Urothelium cell line (cell line): ENCODE data around the gene TUBGCP6.
A peak's percentile ranks its signal among the peaks of the same experiment; 100 is the strongest.

Source experiments
- DNase-seq: peaks from one replicate; pipeline ENCODE4 v3.0.0; 2011; ENCODE audit warnings: low spot score, mixed read lengths
- FAIRE-seq: peaks from 2 replicates; lab custom pipeline; 2011; peaks lifted over from hg19 to GRCh38; lab: Jason Lieb, UNC

The TUBGCP6 gene

DNA sequence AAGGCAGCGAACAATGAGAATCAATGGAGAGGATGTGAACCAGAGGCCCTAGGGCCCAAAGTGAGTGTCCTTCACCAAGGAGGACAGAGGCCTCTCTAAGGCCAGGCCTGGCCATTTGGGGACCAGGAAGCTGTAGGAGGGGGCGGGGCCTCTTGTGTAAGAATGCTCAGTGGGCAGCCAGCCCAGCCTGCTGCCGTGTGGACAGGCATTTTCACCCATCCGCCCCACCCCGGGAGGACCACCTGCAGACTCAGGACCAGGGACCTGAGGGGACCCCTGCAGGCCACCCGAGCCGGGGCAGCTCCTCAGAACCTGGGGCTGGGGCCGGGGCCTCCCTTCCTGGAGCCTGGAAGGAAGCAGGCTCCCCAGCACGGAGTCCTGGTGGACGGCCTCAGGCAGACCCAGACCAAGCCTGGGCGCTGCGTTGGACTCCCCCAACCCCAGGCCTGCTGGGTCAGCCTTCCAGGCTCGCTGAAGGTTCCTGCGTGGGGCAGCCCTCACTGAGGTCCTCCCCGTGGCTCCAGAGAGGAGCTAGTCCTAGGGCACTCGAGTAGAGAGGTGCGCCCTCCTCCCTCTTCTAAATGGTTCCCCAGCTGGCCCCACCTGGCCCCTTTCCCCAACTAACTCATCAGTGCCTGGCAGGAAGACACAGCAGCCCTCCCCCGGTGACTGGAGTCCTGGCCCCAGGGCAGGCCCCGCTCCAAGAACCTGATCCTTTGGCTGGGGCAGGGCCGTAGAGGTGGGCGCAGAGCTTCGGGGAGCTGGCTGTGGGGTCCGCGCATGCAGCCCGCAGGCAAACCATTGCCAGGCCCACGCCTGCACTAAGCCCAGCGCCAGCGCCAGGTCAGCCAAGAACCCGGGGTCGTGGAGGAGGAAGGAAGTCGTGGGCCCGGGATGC, 60.6 kb downstream of the TUBGCP6 start:
- no peak for FAIRE-seq

DNA sequence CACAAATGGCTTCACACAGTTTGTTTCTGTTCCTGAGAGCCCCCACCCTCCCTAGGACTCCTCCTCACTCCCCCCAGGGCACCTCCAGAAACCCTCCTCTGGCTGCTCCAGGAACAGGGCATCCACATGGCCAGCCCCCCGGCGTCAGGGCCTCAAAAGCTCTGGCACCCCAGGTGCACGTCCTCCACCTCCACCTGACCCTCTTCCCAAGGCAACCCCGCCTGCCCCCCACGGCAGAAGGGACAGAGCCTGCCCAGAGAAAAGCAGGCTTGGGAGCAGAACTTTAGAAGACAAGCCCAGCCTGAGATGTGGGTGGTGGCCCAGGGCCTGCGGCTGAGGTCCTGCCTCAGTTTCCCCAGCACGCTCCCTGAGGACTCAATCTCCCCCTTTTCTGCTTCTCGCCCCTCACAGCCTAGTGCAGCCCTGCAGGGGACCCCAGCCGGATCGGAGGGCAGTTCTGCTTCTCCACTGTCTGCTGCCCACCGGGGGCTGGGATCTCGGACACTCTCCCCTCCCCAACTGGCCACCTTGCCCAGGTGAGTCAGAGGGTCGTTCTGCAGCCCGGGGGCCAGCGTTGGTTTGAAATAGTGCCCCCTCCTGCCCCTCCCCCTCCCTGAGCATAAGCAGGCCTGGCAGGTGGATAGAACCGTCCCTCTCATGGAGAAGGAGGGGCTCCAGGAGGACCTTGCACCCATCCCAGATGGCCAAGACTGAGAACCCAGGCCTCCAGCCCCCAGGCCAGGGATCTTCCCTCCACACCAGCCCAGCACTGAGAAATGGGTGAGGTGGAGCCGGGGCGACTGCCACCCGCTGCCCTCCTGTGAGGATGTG, 61.5 kb downstream of the TUBGCP6 start:
- peak; percentile 9 for FAIRE-seq
- no peak for DNase-seq

More for the DNA sequence above, 60.6 kb downstream of the TUBGCP6 start:
- DNase-seq: no peak

DNA sequence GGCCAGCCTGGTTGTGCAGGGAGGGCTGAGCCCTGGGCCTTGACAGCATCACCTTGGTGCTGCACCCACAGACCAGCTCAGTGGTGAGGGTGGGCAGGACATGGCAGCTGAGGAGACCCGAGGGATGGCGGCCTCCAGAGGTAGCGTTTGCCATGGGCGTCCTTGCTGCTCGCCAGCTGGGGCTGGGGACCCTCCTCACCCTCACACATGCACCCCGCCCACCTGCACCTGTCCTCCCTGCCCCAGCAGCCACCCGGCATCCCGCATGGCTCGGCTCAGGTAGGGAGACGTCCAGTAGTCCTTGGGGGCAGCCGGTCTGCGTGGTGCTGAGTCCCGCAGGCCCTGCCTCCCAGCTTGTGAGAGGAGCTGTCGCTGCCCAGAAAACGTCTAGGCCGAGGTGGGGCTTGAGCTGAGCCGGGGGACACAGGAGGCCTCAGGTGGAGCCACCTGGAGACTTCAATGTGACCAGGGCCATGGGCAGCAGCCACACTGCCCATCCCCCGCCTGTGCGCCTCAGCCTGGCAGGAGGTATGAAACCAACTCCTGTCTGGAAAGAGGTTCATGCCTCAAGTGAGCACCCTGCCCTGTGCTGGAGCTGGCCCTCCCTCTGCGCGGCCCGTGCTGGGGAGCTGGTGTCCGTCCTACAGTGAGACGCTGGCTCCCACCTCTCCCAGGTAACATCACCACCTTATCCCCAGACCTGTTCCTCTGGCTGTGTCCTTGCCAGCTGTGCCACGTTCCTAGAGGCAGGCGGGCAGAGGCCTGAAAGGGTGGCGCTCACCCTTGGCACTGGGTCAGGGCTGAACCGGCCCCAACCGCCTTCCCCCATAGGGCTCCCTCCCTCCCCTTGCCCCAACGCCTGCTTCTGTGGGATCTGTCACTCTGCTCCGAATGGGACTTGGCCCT, 62.4 kb downstream of the TUBGCP6 start:
- FAIRE-seq: no peak
- DNase-seq: no peak

DNA sequence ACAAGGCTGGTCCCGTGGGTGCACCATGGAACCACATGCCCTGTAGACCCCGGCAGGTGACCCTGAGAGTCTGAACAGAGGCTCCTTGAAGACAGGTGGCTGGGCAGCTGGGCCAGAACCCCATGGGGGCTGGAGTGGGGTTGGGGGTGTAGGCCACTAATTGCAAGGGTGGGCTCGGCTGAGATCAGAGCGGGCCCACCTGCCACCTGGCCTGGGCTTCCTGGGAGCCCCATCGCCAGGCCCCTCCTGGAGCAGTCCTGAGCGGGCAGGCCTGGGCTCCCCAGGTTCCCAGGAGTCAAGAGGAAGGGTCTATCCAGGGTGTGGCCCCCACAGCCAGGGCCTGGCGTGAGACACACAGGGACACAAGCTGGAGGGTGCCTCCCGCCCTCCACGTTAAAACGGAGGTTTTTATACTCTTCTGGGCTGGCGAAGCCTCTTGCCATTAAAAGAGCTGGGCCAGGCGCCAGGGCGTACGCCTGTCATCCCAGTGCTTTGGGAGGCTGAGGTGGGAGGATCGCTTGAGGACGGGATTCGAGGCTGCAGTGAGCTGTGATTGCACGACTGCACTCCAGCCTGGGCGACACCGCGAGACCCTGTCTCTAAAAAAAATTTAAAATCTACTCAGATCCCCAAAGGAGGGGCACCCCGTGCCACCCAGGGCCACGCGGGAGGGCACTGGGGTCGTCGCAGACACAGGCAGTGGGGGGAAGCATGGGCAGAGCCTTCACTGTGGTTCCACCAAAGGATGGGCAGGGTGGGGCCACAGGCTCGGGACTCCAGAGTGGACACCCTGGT, 63.9 kb downstream of the TUBGCP6 start:
- FAIRE-seq (no peak), DNase-seq (no peak)

DNA sequence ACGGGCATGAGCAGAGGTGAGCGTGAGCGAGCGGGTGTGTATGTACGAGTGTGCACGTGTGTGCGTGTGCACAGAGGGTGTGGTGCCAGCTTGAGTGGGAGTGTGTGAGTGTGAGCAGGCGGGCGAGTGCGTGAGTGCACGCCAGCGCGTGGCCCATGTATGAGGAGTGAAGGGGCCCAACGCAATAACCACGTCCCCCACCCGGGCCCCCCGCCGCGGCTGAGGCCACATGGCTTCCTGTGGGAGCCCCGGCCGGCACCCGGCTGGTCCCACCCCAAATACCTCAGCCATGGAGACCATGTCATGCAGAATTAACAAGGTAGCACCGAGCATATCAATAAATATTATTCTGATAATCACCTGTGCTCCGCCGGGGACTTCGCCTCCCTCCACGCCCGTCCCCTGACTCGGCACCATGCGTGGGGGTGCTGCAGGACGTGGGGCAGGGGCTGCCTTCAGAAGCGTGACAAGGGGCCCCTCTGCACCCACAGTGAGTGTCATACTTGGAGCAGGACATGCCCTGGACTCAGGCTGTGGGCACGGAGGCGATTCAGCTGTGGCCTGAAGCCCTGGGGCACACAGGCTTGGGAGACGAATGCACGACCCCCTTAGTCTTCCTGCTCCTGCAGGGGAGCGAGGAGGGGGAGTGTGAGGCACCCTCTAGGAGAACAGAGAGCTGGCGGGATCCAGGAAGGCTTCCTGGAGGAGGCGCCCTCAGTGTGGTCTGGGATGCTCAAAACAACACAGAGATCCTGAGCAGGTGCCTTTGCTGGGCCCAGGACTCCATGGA, 64.7 kb downstream of the TUBGCP6 start:
- DNase-seq (no peak), FAIRE-seq (peak; percentile 86)

DNA sequence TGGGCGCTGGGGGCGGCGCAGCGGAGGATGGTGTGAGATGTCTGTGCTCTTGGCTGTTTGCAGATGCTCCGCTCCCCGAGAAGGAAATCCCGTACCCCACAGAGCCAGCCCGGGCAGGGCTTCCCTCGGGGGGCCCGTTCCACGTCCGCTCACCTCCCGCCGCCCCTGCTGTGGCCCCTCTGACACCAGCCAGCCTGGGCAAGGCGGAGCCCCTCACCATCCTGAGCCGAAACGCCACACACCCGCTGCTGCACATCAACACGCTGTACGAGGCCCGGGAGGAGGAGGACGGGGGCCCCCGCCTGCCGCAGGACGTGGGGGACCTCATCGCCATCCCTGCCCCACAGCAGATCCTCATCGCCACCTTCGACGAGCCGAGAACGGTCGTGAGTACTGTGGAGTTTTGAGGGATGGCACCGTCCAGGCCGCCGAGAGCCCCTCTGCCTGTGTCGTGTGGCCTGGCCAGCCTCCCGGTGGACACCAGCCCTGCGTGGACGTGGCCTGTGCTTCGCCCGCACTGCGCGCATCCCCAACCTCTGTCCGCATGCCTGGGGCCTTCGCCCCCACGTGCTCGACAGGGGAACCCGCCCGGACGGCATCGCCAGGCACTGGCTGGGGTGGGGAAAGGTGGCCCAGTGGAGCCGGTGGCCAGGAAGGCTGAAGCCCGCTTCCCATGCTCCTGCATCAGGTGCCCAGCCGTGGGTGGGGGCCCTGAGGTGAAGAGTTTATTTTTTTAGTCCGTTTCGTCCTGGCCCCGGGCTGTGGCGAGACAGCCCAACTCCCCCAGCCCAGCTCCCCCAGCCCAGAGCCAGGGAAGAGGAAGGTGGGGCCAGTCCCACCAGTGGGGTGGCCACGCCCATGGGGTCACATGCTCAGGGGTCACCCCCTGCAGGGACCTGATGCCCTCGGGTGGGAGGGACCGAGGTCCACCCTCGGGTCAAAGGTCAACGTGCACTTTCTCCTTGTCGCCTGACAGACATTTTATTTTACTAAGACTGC, 65.7 kb downstream of the TUBGCP6 start:
- no peak for DNase-seq
- no peak for FAIRE-seq

DNA sequence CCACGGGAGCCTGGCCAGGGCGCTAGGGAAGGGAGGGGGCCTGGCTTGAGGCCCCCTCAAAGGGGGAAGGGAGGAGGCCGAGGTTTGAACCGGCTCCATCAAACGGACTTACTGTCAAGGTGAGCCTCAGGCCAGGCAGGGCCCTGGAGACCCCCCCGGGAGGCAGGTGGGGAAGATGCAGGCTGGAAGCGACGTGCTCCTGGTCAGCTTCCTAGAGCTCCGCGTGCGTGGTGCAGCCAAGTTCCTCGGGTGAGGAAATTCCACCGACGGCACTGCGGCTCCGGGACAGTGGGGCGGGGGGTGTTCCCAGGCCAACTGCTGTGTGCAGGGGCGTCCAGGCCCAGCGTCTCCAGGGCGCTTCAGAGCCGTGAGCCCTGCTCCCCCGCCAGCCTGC, 66.4 kb downstream of the TUBGCP6 start:
- no peak for FAIRE-seq

DNA sequence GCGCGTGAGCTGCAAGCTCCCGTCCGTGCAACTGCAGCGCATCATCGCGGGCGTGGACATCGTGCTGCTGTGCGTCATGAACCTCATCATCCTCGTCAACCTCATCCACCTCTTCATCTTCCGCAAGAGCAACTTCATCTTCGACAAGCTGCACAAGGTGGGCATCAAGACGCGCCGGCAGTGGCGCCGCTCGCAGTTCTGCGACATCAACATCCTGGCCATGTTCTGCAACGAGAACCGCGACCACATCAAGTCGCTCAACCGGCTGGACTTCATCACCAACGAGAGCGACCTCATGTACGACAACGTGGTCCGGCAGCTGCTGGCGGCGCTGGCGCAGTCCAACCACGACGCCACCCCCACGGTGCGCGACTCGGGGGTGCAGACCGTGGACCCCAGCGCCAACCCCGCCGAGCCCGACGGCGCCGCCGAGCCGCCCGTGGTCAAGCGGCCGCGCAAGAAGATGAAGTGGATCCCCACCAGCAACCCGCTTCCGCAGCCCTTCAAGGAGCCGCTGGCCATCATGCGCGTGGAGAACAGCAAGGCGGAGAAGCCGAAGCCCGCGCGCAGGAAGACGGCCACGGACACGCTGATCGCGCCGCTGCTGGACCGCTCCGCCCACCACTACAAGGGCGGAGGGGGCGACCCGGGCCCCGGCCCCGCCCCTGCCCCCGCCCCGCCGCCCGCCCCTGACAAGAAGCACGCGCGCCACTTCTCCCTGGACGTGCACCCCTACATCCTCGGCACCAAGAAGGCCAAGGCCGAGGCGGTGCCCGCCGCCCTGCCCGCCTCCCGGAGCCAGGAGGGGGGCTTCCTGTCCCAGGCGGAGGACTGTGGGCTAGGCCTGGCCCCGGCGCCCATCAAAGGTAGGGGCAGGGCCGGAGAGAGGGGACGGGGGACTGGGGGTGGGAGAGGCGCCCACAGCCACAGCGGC, 67.0 kb downstream of the TUBGCP6 start:
- DNase-seq (no peak), FAIRE-seq (no peak)

More for the DNA sequence above, 66.4 kb downstream of the TUBGCP6 start:
- DNase-seq: no peak

DNA sequence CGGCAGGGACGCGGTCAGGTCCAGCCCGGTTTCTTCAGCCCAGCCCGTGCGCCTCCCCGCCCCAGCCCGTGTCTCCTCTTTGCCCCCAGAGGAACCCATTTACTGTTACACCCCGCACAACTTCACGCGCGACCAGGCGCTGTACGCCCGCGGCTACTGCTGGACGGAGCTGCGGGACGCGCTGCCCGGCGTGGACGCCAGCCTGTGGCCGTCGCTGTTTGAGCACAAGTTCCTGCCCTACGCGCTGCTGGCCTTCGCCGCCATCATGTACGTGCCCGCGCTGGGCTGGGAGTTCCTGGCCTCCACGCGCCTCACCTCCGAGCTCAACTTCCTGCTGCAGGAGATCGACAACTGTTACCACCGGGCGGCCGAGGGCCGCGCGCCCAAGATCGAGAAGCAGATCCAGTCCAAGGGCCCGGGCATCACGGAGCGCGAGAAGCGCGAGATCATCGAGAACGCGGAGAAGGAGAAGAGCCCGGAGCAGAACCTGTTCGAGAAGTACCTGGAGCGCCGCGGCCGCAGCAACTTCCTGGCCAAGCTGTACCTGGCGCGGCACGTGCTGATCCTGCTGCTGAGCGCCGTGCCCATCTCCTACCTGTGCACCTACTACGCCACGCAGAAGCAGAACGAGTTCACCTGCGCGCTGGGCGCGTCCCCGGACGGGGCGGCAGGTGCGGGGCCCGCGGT, 67.8 kb downstream of the TUBGCP6 start:
- FAIRE-seq (no peak), DNase-seq (no peak)

DNA sequence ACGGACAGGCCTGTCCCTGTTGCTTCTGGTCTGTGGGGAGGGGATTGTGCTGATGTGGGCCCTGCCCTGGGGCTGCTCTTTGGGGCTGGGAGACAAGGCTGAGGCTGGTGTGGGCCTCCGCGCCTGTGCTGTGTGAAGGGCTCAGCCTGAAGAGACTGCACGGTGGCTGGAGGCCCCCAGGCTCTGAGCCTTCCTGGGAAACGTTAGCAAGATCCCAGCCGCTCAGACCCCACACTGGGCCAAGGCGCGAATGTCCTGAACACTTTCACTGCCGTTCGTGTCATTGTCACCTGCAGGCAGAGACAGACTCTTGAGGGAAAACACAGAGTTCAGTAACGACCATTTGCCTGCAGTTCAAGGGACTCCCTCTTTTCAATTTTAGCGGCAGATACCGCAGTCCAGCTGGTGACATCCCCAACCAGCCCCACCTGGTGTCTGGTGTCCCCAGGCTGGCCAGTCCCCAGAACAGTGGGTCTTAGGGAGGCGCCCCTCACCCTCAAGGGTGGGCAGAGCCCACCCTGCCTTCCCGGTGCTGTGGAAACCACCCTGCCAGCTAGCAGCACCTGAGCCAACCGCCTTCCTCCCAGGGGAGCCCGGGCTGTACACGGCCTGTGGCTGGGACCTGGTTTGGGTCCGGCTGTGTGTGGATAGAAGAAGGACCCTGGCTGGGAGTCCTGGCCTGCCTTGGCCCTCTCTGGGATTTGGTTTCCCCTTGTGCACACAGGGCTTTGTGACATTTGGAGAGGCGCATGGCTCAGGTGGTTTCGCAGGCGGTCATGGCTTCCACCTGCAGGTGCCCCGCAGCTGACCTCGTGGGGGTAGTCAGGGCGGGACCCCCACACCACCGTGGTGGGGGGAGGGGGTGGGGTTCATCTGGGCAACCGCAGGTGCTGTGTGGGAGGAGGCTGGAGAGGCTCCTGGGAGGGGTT, 68.6 kb downstream of the TUBGCP6 start:
- DNase-seq (no peak), FAIRE-seq (no peak)

DNA sequence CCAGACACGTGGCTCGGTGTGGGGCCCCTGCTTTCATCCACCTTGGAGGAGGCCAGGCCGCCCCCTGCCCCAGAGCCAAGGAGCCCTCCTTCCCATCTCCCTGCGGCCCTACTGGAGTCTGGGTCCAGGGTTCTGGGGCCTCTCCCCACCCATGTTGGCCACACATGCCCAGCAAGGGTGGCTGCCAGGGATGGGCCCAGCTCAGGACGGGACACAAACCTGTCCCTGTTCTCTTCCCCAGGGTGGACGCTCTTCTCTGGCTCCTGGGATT, 69.7 kb downstream of the TUBGCP6 start:
- DNase-seq (no peak), FAIRE-seq (no peak)

DNA sequence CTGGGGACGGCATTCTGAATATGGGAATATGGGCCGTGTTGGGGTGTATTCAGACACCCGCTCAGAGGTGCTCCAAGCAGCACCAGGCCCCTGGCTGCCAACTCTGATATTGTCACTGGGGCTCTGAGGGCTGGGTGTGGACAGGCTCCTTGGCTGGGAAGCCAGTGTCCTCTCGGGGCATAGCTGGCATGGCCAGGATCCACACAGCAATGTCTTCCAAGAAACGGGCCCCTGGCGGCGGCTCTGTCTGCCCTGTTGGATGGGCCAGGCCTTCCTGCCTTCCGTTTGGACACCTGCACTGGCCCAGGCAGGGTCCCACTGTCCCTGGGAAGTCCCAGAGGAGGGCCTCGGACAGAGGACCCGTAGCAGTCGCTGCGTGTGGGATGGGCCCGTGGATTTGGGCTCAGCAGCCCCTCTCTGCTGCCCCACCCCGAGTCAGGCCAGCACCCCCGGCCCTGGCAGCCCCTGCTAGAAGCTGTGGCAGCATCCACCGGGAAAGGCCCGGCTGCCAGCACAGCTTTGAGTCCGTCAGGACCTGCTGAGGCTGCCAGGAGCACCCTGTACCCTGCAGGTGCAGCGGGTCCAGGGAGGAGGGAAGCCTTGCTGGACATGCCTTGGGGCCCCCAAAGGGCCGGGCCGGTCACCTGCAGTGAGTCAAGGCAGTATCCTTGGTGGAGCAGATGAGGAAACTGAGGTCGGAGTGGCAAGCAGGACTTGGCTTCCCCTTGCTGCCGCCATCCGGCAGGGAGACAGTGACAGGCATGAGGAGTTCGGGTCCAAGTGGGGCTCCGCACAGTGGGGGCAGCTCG, 70.2 kb downstream of the TUBGCP6 start:
- DNase-seq: no peak
- no peak for FAIRE-seq

DNA sequence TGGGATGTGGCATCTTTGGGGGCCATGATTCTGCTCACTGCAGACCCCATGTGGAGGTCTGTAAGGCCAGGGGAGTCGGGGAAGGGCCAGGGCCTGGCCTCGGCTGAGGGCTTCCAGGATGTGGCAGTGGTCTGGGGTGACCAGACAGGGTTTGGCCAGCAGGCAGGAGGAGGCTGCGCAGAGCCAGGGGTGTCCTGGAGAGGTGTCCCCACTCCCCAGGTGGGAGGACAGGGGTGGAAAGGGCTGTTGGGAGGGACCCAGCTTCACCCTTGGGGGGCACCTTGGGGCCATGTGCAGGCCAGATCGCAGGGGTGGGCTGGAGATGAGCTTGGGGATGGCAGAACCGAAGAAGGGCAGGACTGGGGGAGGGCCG, 70.9 kb downstream of the TUBGCP6 start:
- DNase-seq: no peak
- no peak for FAIRE-seq

DNA sequence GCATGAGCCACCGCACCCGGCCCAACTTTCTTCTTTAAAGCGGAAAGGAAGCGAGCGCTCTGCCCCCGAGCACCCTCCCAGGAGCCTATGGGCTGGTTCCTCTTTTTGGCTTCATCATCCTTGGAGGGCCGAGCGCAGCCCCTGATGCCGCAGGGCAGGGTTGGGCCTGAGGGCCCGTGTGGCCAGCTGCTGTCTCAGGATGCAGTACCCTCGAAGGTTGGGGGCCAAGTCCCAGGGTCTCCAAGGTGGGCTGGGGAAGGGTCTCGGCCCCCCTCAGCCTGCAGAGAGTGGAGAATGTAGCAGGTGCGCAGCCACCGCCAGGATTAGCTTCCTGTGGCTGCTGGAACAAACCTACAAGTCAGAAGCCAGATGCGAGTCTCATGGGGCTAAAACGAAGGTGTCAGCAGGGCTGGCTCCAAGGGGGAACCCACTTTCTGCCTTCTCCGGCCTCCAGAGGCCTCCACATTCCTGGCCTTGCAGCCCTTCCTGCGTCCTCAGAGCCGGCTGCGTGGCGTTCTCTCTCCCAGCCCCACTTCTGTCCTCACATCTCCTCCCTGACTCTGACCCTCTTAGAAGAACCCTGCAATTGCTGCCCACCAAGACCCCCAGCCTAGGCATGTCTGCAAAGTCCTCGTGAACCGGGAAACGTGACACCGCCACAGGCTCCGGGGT, 71.4 kb downstream of the TUBGCP6 start:
- no peak for FAIRE-seq
- no peak for DNase-seq
